K562 (cell line): Measurements from ENCODE around the gene ANAPC16. TPM values are rescaled to one million over a fixed set of nuclear protein-coding genes. Genes with fewer than 3 reads are reported as not detected.

Source experiments
- ARID2 ChIP-seq: fragments of 450-650 bp; IDR thresholded peaks from 2 replicates; pipeline ENCODE4 v1.6.1; 2017; ENCODE audit warnings: antibody characterized with exemption, mild to moderate bottlenecking
- ATF7 ChIP-seq: fragments of 450-650 bp; IDR thresholded peaks from 2 replicates; pipeline ENCODE4 v1.7.1; 2014; ENCODE audit warnings: mild to moderate bottlenecking, moderate library complexity
- BCL6 ChIP-seq: fragments of 250-450 bp; sonication (Bioruptor Pico); IDR thresholded peaks from 2 replicates; pipeline ENCODE4 v1.4.0; 2020
- BDP1 ChIP-seq: IDR thresholded peaks from 3 replicates; pipeline ENCODE4 v1.6.1; 2011; ENCODE audit not compliant: insufficient read length, insufficient read depth
- CBFA2T3 ChIP-seq: fragments of 450-650 bp; IDR thresholded peaks from 2 replicates; pipeline ENCODE4 v1.6.1; 2017
- CHCHD3 ChIP-seq: fragments of 250-450 bp; sonication (Bioruptor Pico); IDR thresholded peaks from 2 replicates; pipeline ENCODE4 v2.1.2; 2022; ENCODE audit warnings: mild to moderate bottlenecking
- HMGN3 ChIP-seq: IDR thresholded peaks from 2 replicates; pipeline ENCODE4 v1.6.1; 2011; ENCODE audit warnings: borderline replicate concordance, low read depth, mild to moderate bottlenecking, mixed read lengths, low read length; ENCODE audit not compliant: insufficient read length; ENCODE audit errors: extremely low read depth
- IFI16 ChIP-seq: fragments of 250-450 bp; sonication (Bioruptor Pico); IDR thresholded peaks from 2 replicates; pipeline ENCODE4 v2.1.2; 2022; ENCODE audit warnings: mild to moderate bottlenecking, inconsistent platforms
- JUND ChIP-seq, 2 experiments: IDR thresholded peaks; 2 replicates in 1 of 2; 3 replicates in 1 of 2; pipeline ENCODE4 v1.6.1; 2011; ENCODE audit warnings: borderline replicate concordance in 2 of 2, low read depth in 2 of 2, low read length in 2 of 2, improper control_type of control experiment in 1 of 2, missing biosample characterization in 1 of 2, missing genetic modification characterization in 1 of 2, missing genetic modification reagents in 1 of 2
- MCM7 ChIP-seq, 2 experiments: fragments of 450-650 bp; IDR thresholded peaks; 2 replicates each; pipeline ENCODE4 v1.6.1; 2016 to 2018
- NR4A1 ChIP-seq, 2 experiments: fragments of 250-450 bp in 1 of 2; fragments of 450-650 bp in 1 of 2; sonication (Bioruptor Pico) in 1 of 2; IDR thresholded peaks; 2 replicates each; pipeline versions ENCODE4 v1.4.0 to v1.6.1; 2016 to 2020; ENCODE audit warnings: mild to moderate bottlenecking in 2 of 2, missing compliant biosample characterization in 1 of 2, missing genetic modification characterization in 1 of 2, moderate library complexity in 1 of 2
- NUFIP1 ChIP-seq: fragments of 450-650 bp; IDR thresholded peaks from 2 replicates; pipeline ENCODE4 v1.6.1; 2018; ENCODE audit not compliant: partially characterized antibody
- PML ChIP-seq: IDR thresholded peaks from 2 replicates; pipeline ENCODE4 v1.6.1; 2012; ENCODE audit warnings: low read length, inconsistent platforms
- RNF2 ChIP-seq: sonication (generic); IDR thresholded peaks from 2 replicates; pipeline ENCODE4 v1.6.1; 2016
- ZBED1 ChIP-seq: IDR thresholded peaks from 2 replicates; pipeline ENCODE4 v1.6.1; 2014
- ZBTB8A ChIP-seq: fragments of 450-650 bp; IDR thresholded peaks from 2 replicates; pipeline ENCODE4 v1.6.1; 2018; ENCODE audit warnings: mild to moderate bottlenecking, moderate library complexity; ENCODE audit not compliant: partially characterized antibody
- ZC3H4 ChIP-seq: sonication (generic); formaldehyde crosslinking; IDR thresholded peaks from 2 replicates; pipeline ENCODE4 v1.9.0; 2021; ENCODE audit warnings: missing genetic modification reagents, borderline replicate concordance
- ZFP36 ChIP-seq: fragments of 150-350 bp; IDR thresholded peaks from 2 replicates; pipeline ENCODE4 v1.6.1; 2018; ENCODE audit warnings: low read length, low read depth; ENCODE audit not compliant: partially characterized antibody
- ZNF316 ChIP-seq: fragments of 450-650 bp; IDR thresholded peaks from 2 replicates; pipeline ENCODE4 v1.6.1; 2016
- polyA plus RNA-seq, 8 experiments: library from polyadenylated mRNA; depleted of rRNA in 4 of 8; stranded (reverse) in 5 of 8; unstranded in 3 of 8; fragments of >200 nt; fragmentation: Nextera tagmentation in 2 of 8; fragmentation: Illumina TruSeq in 1 of 8; extraction: Ambion mirVana in 2 of 8; extraction: Trizol in 1 of 8; gene quantifications; 2 replicates each; pipeline versions ENCODE4 v1.2.1 to v1.2.3, GENCODE V29; 2011 to 2014; ENCODE audit warnings: inconsistent platforms in 1 of 8, missing spikeins in 1 of 8
- total RNA-seq, 7 experiments: library from RNA; depleted of rRNA in 6 of 7; stranded (reverse); fragments of >200 nt in 6 of 7; fragmentation: Illumina TruSeq in 2 of 7; extraction: Trizol in 2 of 7; gene quantifications; 2 replicates each; pipeline versions ENCODE4 v1.2.1 to v1.2.3, GENCODE V29; 2011 to 2021; ENCODE audit warnings: low replicate concordance in 1 of 7
- TF ChIP-seq, protein P1 (sequence below): fragments of 450-650 bp; formaldehyde crosslinking; IDR thresholded peaks from 2 replicates; pipeline ENCODE4 v1.4.0; 2020; ENCODE audit warnings: mild to moderate bottlenecking
- TF ChIP-seq, protein P2 (sequence below), 2 experiments: fragments of 450-650 bp; IDR thresholded peaks; 2 replicates each; pipeline ENCODE4 v1.6.1; 2016
- TF ChIP-seq, protein P3 (sequence below), 3 experiments: IDR thresholded peaks in 2 of 3; conservative IDR thresholded peaks in 1 of 3; 2 replicates each; pipeline ENCODE4 v1.5.1; 2011 to 2012; ENCODE audit warnings: low read length in 3 of 3, mild to moderate bottlenecking in 3 of 3, control low read depth in 2 of 3, improper control_type of control experiment in 1 of 3, inconsistent platforms in 1 of 3, low read depth in 1 of 3, mixed read lengths in 1 of 3, moderate library complexity in 1 of 3; ENCODE audit not compliant: insufficient read depth in 2 of 3
- TF ChIP-seq, protein P4 (sequence below): fragments of 250-450 bp; sonication (Bioruptor Pico); IDR thresholded peaks from 2 replicates; pipeline ENCODE4 v1.4.0; 2020

The ANAPC16 gene
- total and polyA plus RNA-seq, 9 of the 15 experiments (the other 6 are each of a cell fraction or from before 2014, with no cell fraction given): 42.6 to 208 (median 108) TPM

DNA sequence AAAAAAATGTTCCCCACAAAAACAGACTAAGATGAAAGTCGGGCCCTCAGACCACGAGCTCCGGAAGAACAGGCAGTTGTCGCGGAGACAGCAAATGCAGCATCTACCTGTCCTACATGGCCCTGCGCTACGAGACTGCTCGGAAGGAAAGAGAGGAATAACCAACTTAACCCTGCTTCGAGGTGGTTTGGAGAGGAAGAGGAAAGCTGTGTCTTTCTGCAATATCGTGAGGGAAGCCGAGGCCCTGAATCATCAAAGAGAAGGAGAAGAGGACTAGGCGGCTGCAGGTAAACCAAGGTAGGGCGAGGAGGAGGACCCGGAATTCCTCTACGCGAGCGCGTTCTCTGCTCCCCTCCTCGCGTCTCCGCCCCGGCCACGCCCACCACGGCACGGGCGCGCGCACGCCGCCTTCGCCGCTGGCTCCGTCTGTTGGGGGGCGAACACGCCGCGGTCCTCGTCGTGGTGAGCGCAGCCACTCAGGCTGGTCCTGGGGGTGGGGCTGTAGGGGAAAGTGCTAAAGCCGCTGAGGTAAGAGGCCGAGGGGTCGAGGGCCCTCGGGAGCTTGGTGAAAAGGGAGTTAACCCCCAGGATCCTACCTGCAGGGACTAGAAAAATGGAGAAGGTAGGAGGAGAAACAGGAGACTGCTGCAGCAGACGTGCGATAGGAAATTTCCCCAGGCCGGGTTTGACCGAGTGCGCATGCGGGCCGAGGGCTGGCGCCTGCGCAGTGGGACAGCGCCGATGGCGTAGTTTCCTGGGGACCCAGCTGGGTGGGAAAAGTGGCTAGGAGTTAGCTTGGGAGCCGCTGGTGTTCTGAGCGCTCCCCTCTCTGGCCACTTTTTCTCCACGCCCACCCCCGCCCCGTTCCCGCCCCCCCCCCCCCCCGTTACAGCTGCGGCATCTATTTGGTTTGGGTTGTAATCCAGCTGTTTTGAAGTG lies at the start of gene ANAPC16, which contains the start of gene ASCC1 (continued):
- no peak for TF ChIP-seq NR4A1 (CRISPR knock-in tag; IDR thresholded peaks at IDR 0.05)
- peak; percentile 66 for TF ChIP-seq NR4A1 (tag; IDR thresholded peaks at IDR 0.05)
- TF ChIP-seq CHCHD3 (CRISPR knock-in tag): no peak
- no peak; the same call in 1 of the 2 replicates for TF ChIP-seq ZNF316
- peak; percentile 55 for TF ChIP-seq JUND (IDR thresholded peaks at IDR 0.05; ENCODE audit: borderline replicate concordance, low read depth, low read length)
- peak; percentile 22; the same call in 2 of the 3 replicates for TF ChIP-seq JUND (tag; IDR thresholded peaks at IDR 0.05; ENCODE audit: borderline replicate concordance, low read depth, low read length)
- TF ChIP-seq, protein P1, sequence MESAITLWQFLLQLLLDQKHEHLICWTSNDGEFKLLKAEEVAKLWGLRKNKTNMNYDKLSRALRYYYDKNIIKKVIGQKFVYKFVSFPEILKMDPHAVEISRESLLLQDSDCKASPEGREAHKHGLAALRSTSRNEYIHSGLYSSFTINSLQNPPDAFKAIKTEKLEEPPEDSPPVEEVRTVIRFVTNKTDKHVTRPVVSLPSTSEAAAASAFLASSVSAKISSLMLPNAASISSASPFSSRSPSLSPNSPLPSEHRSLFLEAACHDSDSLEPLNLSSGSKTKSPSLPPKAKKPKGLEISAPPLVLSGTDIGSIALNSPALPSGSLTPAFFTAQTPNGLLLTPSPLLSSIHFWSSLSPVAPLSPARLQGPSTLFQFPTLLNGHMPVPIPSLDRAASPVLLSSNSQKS (CRISPR knock-in tag): no peak
- TF ChIP-seq BDP1: no peak
- TF ChIP-seq, protein P2, sequence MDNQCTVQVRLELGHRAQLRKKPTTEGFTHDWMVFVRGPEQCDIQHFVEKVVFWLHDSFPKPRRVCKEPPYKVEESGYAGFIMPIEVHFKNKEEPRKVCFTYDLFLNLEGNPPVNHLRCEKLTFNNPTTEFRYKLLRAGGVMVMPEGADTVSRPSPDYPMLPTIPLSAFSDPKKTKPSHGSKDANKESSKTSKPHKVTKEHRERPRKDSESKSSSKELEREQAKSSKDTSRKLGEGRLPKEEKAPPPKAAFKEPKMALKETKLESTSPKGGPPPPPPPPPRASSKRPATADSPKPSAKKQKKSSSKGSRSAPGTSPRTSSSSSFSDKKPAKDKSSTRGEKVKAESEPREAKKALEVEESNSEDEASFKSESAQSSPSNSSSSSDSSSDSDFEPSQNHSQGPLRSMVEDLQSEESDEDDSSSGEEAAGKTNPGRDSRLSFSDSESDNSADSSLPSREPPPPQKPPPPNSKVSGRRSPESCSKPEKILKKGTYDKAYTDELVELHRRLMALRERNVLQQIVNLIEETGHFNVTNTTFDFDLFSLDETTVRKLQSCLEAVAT (IDR thresholded peaks at IDR 0.05): peak in 1 of 2 experiments; percentile 31; a peak in 1 of 4 replicates
- TF ChIP-seq ZFP36: no peak
- 0 out of 2 replicates have a peak, but pooled peaks have one; percentile 30 for TF ChIP-seq IFI16 (CRISPR knock-in tag)
- TF ChIP-seq ZC3H4 (CRISPR knock-in tag): peak; percentile 68; the same call in 1 of the 2 replicates
- TF ChIP-seq, protein P3, sequence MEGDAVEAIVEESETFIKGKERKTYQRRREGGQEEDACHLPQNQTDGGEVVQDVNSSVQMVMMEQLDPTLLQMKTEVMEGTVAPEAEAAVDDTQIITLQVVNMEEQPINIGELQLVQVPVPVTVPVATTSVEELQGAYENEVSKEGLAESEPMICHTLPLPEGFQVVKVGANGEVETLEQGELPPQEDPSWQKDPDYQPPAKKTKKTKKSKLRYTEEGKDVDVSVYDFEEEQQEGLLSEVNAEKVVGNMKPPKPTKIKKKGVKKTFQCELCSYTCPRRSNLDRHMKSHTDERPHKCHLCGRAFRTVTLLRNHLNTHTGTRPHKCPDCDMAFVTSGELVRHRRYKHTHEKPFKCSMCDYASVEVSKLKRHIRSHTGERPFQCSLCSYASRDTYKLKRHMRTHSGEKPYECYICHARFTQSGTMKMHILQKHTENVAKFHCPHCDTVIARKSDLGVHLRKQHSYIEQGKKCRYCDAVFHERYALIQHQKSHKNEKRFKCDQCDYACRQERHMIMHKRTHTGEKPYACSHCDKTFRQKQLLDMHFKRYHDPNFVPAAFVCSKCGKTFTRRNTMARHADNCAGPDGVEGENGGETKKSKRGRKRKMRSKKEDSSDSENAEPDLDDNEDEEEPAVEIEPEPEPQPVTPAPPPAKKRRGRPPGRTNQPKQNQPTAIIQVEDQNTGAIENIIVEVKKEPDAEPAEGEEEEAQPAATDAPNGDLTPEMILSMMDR (IDR thresholded peaks at IDR 0.05 in 2 of 3, conservative IDR thresholded peaks at IDR 0.05 in 1 of 3; ENCODE audit: insufficient read depth in 2 of 3, low read depth in 1 of 3, low read length in 3 of 3): 0 out of 6 replicates have a peak, but pooled peaks of 1 of the 3 experiments have one; percentile 1
- TF ChIP-seq, protein P4, sequence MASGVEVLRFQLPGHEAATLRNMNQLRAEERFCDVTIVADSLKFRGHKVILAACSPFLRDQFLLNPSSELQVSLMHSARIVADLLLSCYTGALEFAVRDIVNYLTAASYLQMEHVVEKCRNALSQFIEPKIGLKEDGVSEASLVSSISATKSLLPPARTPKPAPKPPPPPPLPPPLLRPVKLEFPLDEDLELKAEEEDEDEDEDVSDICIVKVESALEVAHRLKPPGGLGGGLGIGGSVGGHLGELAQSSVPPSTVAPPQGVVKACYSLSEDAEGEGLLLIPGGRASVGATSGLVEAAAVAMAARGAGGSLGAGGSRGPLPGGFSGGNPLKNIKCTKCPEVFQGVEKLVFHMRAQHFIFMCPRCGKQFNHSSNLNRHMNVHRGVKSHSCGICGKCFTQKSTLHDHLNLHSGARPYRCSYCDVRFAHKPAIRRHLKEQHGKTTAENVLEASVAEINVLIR (CRISPR knock-in tag): no peak
- peak; percentile 25; the same call in 1 of the 2 replicates for TF ChIP-seq CBFA2T3
- TF ChIP-seq ZBTB8A: no peak
- TF ChIP-seq ZBED1: peak; percentile 82
- peak; percentile 8 for TF ChIP-seq NUFIP1
- TF ChIP-seq HMGN3: peak; percentile 90
- TF ChIP-seq ATF7: peak; percentile 89
- TF ChIP-seq PML: peak; percentile 92; the same call in 1 of the 2 replicates
- TF ChIP-seq RNF2: peak; percentile 70; the same call in 1 of the 2 replicates
- TF ChIP-seq ARID2: no peak
- TF ChIP-seq BCL6: no peak
- TF ChIP-seq MCM7 (IDR thresholded peaks at IDR 0.05): no peak
